Measurements from ENCODE around the gene BDP1. TPM values are rescaled to one million over a fixed set of nuclear protein-coding genes. Genes with fewer than 3 reads are reported as not detected.

Gene BDP1
- total and polyA plus RNA-seq, 2 of the 4 experiments (the other 2 are of a cell fraction): 5.8 to 14.0 TPM

DNA sequence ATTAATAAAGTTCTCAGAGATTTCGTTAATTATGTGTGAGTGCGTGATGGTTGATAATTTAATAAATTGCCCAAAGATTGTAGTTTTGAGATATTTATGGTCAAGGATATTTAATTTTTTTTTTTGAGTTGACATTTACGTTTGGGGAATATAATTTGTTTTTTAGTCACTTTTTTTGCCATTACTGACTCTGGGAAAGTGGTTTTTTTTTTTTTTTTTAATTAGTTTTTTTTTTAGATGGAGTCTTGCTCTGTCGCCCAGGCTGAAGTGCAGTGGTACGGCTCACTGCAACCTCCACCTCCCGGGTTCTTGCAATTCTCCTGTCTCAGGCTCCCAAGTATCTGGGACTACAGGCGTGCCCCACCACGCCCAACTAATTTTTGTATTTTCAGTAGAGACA lies 1.7 kb downstream of the BDP1 start:
- no peak overlapping the region for H3K4me3 ChIP-seq (ENCODE audit: insufficient read depth, low read depth, low read length)
- H2BK120ac ChIP-seq (ENCODE audit: low read depth, low read length): no peak overlapping the region

More for the DNA sequence above, 1.7 kb downstream of the BDP1 start:
- H3K18ac ChIP-seq (ENCODE audit: low read depth, low read length): no peak overlapping the region
- no peak overlapping the region for H3K23ac ChIP-seq (ENCODE audit: low read depth, low read length)
- H4K91ac ChIP-seq (ENCODE audit: insufficient read depth, low read depth, low read length): no peak overlapping the region
- H3K14ac ChIP-seq (replicated peaks; ENCODE audit: low read depth, low read length): no peak overlapping the region
- peaks cover 12% of the 10 kb centered on the region for H3K36me3 ChIP-seq (ENCODE audit: control insufficient read depth, insufficient read depth, low read length)
- H3K9ac ChIP-seq (ENCODE audit: low read depth, low read length): no peak overlapping the region
- no peaks in the 10 kb centered on the region for H3K4me1 ChIP-seq (ENCODE audit: control insufficient read depth, insufficient read depth, low read length)
- CTCF ChIA-PET: no interaction called here
- no peak overlapping the region for H3K4ac ChIP-seq (ENCODE audit: low read depth, low read length)
- no peak overlapping the region for H2AK9ac ChIP-seq (replicated peaks; ENCODE audit: low read depth, low read length, poor library complexity)
- no peak overlapping the region for H2BK20ac ChIP-seq (ENCODE audit: low read depth, low read length)
- no peak overlapping the region for H4K8ac ChIP-seq (ENCODE audit: low read depth in 2 of 2, low read length in 2 of 2)
- H2AK5ac ChIP-seq (ENCODE audit: low read depth, low read length): no peak overlapping the region
- H3K27me3 ChIP-seq (ENCODE audit: control insufficient read depth, insufficient read depth, low read length): no peaks in the 10 kb centered on the region; the same call in 1 of the 2 replicates
- H3K9me3 ChIP-seq (ENCODE audit: control insufficient read depth, insufficient read depth, low read length): no peaks in the 10 kb centered on the region
- no peaks in the 10 kb centered on the region; the same call in 1 of the 2 replicates for H4K20me1 ChIP-seq (ENCODE audit: insufficient read depth, low read length)
- H2AFZ ChIP-seq (replicated peaks; ENCODE audit: low read length, poor library complexity): no peak overlapping the region
- DNase-seq (no peak), ATAC-seq (ENCODE audit: low read depth) (no peak)
- dilution Hi-C loops (cut with HindIII; ENCODE audit: low sequenced_read_pairs, unreplicated experiment): no loop called here
- in situ Hi-C loops (cut with MboI; ENCODE audit: low sequenced_read_pairs): no loop called here
- H4K5ac ChIP-seq (ENCODE audit: low read depth, low read length): no peak overlapping the region
- TF ChIP-seq MAFK (IDR thresholded peaks at IDR 0.05; ENCODE audit: low read depth, low read length) (no peak), MAZ (IDR thresholded peaks at IDR 0.05; ENCODE audit: borderline replicate concordance, low read depth, low read length) (no peak), FOS (IDR thresholded peaks at IDR 0.05; ENCODE audit: low read depth, low read length) (no peak), POLR2A (IDR thresholded peaks at IDR 0.05; ENCODE audit: low read depth, low read length) (no peak), SMC3 (IDR thresholded peaks at IDR 0.05; ENCODE audit: low read depth, low read length) (no peak), RFX5 (IDR thresholded peaks at IDR 0.05; ENCODE audit: low read depth, low read length) (no peak), RAD21 (IDR thresholded peaks at IDR 0.05; ENCODE audit: low read length) (no peak), MXI1 (IDR thresholded peaks at IDR 0.05; ENCODE audit: borderline replicate concordance, low read depth, low read length) (no peak), CHD1 (IDR thresholded peaks at IDR 0.05; ENCODE audit: low read depth, low read length) (no peak), RCOR1 (IDR thresholded peaks at IDR 0.05; ENCODE audit: insufficient replicate concordance, low read length) (no peak), NFE2L2 (IDR thresholded peaks at IDR 0.05; ENCODE audit: low read depth, low read length) (no peak), CEBPB (IDR thresholded peaks at IDR 0.05; ENCODE audit: low read depth, low read length) (no peak), BHLHE40 (IDR thresholded peaks at IDR 0.05; ENCODE audit: low read depth, low read length) (no peak)
- TF ChIP-seq, protein P1, sequence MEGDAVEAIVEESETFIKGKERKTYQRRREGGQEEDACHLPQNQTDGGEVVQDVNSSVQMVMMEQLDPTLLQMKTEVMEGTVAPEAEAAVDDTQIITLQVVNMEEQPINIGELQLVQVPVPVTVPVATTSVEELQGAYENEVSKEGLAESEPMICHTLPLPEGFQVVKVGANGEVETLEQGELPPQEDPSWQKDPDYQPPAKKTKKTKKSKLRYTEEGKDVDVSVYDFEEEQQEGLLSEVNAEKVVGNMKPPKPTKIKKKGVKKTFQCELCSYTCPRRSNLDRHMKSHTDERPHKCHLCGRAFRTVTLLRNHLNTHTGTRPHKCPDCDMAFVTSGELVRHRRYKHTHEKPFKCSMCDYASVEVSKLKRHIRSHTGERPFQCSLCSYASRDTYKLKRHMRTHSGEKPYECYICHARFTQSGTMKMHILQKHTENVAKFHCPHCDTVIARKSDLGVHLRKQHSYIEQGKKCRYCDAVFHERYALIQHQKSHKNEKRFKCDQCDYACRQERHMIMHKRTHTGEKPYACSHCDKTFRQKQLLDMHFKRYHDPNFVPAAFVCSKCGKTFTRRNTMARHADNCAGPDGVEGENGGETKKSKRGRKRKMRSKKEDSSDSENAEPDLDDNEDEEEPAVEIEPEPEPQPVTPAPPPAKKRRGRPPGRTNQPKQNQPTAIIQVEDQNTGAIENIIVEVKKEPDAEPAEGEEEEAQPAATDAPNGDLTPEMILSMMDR (conservative IDR thresholded peaks at IDR 0.05; ENCODE audit: low read depth, low read length): no peak
- TF ChIP-seq, protein P2, sequence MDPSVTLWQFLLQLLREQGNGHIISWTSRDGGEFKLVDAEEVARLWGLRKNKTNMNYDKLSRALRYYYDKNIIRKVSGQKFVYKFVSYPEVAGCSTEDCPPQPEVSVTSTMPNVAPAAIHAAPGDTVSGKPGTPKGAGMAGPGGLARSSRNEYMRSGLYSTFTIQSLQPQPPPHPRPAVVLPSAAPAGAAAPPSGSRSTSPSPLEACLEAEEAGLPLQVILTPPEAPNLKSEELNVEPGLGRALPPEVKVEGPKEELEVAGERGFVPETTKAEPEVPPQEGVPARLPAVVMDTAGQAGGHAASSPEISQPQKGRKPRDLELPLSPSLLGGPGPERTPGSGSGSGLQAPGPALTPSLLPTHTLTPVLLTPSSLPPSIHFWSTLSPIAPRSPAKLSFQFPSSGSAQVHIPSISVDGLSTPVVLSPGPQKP (IDR thresholded peaks at IDR 0.05; ENCODE audit: borderline replicate concordance, low read depth, low read length): no peak
- TF ChIP-seq, protein P3, sequence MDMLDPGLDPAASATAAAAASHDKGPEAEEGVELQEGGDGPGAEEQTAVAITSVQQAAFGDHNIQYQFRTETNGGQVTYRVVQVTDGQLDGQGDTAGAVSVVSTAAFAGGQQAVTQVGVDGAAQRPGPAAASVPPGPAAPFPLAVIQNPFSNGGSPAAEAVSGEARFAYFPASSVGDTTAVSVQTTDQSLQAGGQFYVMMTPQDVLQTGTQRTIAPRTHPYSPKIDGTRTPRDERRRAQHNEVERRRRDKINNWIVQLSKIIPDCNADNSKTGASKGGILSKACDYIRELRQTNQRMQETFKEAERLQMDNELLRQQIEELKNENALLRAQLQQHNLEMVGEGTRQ (IDR thresholded peaks at IDR 0.05; ENCODE audit: low read depth, low read length): no peak
- no peak overlapping the region for H2BK5ac ChIP-seq (ENCODE audit: low read depth, low read length, poor library complexity, severe bottlenecking)
- WGBS, 2 experiments (ENCODE audit: extremely low coverage in 2 of 2, insufficient read length in 1 of 2): 85 to 100% methylated on average over 2 of the region's 8 CpGs
- 0 out of 2 replicates have a peak, but pooled peaks cover 5% of the 10 kb centered on the region for H3K9me1 ChIP-seq (ENCODE audit: insufficient read depth, low read length)
- BruUV-seq (replicated peaks): no TSS peak
- POLR2A ChIA-PET (ENCODE audit: unreplicated experiment): no interaction called here
- H3K79me1 ChIP-seq (ENCODE audit: low read depth in 1 of 2, low read length in 2 of 2): peaks cover 7 to 8% of the 10 kb centered on the region in 2 experiments; a peak in 3 of 4 replicates
- H3K27ac ChIP-seq (ENCODE audit: insufficient read depth, low read length): no peak overlapping the region
- peak overlapping the region; percentile 97 for H3K4me2 ChIP-seq (ENCODE audit: low read depth, low read length)
- H3K56ac ChIP-seq (ENCODE audit: extremely low read depth, insufficient read depth, low read length): no peak overlapping the region
- H2BK15ac ChIP-seq (ENCODE audit: low read depth, low read length): no peak overlapping the region
- intact Hi-C loops (cut with micrococcal nuclease): loop anchor here (5.0 kb wide), 1 partner anchor 300 kb away; no protein-coding TSS in a partner anchor

Data from IMR-90 (cell line).